Activated effector memory CD4-positive, alpha-beta T cell treated with Interleukin-2 at 50 U/mL for 16 hours (primary cell): ENCODE results near the gene C1orf146.
"Not testable (repeated sequence)": the region's sequence is repeated elsewhere in the genome, so short reads cannot be mapped to it uniquely, and the experiment has no call there.

ENCODE experiments used
- DNase-seq: peaks from one replicate; pipeline ENCODE4 v3.0.0-alpha.2; 2020

Gene C1orf146

GRCh38 chr1:92276082-92276481, 58.4 kb downstream of the C1orf146 start:
- no peak for DNase-seq

DNA sequence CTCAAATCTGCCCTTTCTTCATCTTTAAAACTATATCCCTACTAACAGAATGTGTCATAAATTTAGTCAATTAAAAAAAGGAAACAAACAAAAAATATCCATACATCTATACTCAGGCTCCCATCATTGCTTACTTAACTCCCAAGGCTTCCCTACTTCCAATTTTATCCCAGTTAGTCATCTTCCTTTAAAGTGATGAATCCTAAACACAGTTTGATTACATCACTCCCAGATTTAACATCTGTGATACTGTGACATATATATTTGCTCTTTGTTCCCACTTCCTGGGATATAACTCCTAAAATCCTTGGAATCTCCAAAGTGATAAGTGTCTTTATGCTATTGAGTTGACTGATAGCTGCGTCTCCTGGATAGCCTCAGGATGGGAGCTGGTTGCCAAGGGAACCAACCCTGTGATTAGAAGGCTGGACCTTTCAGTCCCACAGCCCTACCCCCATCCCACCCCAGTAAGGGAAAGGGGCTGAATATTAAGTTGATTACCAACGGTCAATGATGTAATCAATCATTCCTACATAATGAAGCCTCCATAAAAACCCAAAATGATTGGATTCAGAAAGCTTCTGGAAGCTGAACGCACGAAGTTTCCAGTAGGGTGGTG, 59.5 kb downstream of the C1orf146 start:
- no peak for DNase-seq

DNA sequence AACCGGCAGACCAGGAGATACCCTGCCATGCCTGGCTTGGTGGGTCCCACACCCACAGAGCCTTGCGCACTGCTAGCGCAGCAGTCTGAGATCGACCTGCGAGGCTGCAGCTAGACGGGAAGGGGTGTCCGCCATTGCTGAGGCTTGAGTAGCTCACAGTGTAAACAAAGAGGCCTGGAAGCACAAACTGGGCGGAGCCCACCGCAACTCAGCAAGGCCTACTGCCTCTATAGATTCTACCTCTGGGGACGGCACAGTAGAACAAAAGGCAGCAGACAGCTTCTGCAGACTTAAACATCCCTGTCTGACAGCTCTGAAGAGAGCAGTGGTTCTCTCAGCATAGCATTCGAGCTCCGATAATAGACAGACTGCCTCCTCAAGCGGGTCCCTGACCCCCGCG, 62.1 kb downstream of the C1orf146 start:
- DNase-seq: not testable (repeated sequence)

GRCh38 chr1:92281411-92281810, 63.7 kb downstream of the C1orf146 start:
- DNase-seq: not testable (repeated sequence)

DNA sequence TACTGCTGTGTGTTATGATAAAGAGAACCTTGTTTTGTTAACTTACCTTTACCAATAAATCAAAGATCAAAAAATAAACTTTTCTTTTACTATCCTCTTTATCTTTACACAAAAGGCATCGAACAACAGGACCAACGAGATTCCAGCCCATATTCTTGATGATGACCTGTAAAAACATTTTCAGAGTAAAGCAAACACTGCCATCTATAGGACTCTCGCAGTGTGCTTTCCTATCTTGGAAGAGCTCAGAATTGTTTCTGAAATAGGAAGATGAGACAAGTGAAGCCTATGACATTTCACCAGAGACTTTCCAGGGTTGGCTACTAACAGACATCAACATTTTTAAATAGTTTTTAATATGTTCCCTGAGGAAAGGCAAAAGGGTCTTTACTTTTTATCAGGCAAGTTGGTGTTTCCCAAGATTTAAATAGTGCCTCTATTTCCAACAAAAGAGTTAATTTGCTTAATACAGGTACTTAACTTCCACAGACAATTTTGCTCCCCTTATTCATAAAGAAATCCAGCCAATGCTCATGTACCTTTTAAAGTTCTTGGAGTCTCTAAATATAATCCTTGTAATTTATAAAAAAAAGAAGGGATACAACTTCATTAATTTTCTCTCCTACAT, 73.8 kb downstream of the C1orf146 start:
- no peak for DNase-seq
